Measurements from ENCODE around the gene RRM1.

- TF ChIP-seq YY1 (IDR thresholded peaks at IDR 0.05; ENCODE audit: insufficient read depth, insufficient read length) (no peak), ZNF274 (IDR thresholded peaks at IDR 0.05; ENCODE audit: low read depth, low read length) (no peak)
Measured at GRCh38 chr11:4068962-4069361, 25.6 kb upstream of the RRM1 start.

All from NT2/D1 (cell line).